H1 (cell line): ENCODE measurements around the gene AKR1D1. TPM values are rescaled to one million over a fixed set of nuclear protein-coding genes. Genes with fewer than 3 reads are reported as not detected.

Experiments used
- CTCF ChIA-PET: fragments of 300-600 bp; sonication (Branson Sonifier 250); formaldehyde crosslinking; loops from one replicate; lab custom pipeline; 2021; ENCODE audit not compliant: partially characterized antibody; lab: Charles Lee
- POLR2A ChIA-PET: fragments of 300-600 bp; sonication (Branson Sonifier 250); formaldehyde crosslinking; loops from one replicate; lab custom pipeline; 2021; ENCODE audit warnings: inconsistent platforms; ENCODE audit not compliant: partially characterized antibody; lab: Charles Lee
- DNase-seq, 2 experiments: peaks; one replicate each; pipeline versions ENCODE4 v3.0.0 to v3.0.0-alpha.2; 2010 to 2022; ENCODE audit warnings: low spot score in 2 of 2, low read depth in 1 of 2, mixed read lengths in 1 of 2
- FAIRE-seq: peaks from 2 replicates; lab custom pipeline; 2011; peaks lifted over from hg19 to GRCh38; lab: Jason Lieb, UNC
- H2AFZ ChIP-seq: 2 replicates; pipeline ENCODE4 v1.8.1; 2012; ENCODE audit warnings: low read length, inconsistent platforms
- H2AK5ac ChIP-seq: 2 replicates; pipeline ENCODE4 v1.6.1; 2013; ENCODE audit warnings: low read depth, low read length
- H2BK120ac ChIP-seq: replicated peaks from 2 replicates; pipeline ENCODE3; 2013; ENCODE audit warnings: low read depth, low read length, inconsistent platforms
- H2BK12ac ChIP-seq: 2 replicates; pipeline ENCODE4 v1.6.1; 2013; ENCODE audit warnings: low read depth, low read length
- H2BK15ac ChIP-seq: 2 replicates; pipeline ENCODE4 v1.6.1; 2013; ENCODE audit warnings: low read length
- H2BK20ac ChIP-seq: 2 replicates; pipeline ENCODE4 v1.6.1; 2013; ENCODE audit warnings: low read length
- H2BK5ac ChIP-seq: 2 replicates; pipeline ENCODE4 v1.6.1; 2013; ENCODE audit warnings: low read depth, low read length
- H3K14ac ChIP-seq: 2 replicates; pipeline ENCODE4 v1.6.1; 2013; ENCODE audit warnings: inconsistent platforms; ENCODE audit not compliant: insufficient read length
- H3K18ac ChIP-seq: 2 replicates; pipeline ENCODE4 v1.6.1; 2013; ENCODE audit warnings: low read length; ENCODE audit errors: extremely low read depth
- H3K23ac ChIP-seq: 2 replicates; pipeline ENCODE4 v1.6.1; 2013; ENCODE audit warnings: inconsistent platforms; ENCODE audit not compliant: insufficient read length
- H3K23me2 ChIP-seq: 2 replicates; pipeline ENCODE4 v1.6.1; 2013; ENCODE audit warnings: low read depth, low read length
- H3K27ac ChIP-seq: 2 replicates; pipeline ENCODE4 v1.6.1; 2011; ENCODE audit warnings: low read depth, low read length, inconsistent platforms
- H3K27me3 ChIP-seq, 4 experiments: replicated peaks in 1 of 4; 1 replicate in 1 of 4; 2 replicates in 3 of 4; pipeline versions ENCODE4 v1.6.1 to v1.8.1; 2011 to 2013; ENCODE audit warnings: low read length in 3 of 4, mild to moderate bottlenecking in 3 of 4, inconsistent platforms in 2 of 4, mixed read lengths in 2 of 4, moderate library complexity in 1 of 4; ENCODE audit not compliant: control insufficient read depth in 3 of 4, insufficient read depth in 3 of 4; ENCODE audit errors: extremely low read depth in 1 of 4
- H3K36me3 ChIP-seq, 4 experiments: 2 replicates each; pipeline versions ENCODE4 v1.6.1 to v1.8.1; 2011 to 2013; ENCODE audit warnings: mild to moderate bottlenecking in 4 of 4, low read length in 3 of 4, moderate library complexity in 2 of 4, control low read depth in 1 of 4, inconsistent platforms in 1 of 4; ENCODE audit not compliant: insufficient read depth in 4 of 4, control insufficient read depth in 2 of 4
- H3K4ac ChIP-seq: replicated peaks from 2 replicates; pipeline ENCODE3; 2013; ENCODE audit warnings: low read length, low read depth, mixed read lengths, inconsistent platforms; ENCODE audit not compliant: insufficient read length
- H3K4me1 ChIP-seq, 4 experiments: replicated peaks in 1 of 4; 1 replicate in 1 of 4; 2 replicates in 3 of 4; pipeline versions ENCODE4 v1.6.1 to v1.8.1; 2011 to 2013; ENCODE audit warnings: low read length in 3 of 4, inconsistent platforms in 2 of 4, mixed read lengths in 1 of 4; ENCODE audit not compliant: insufficient read depth in 4 of 4, control insufficient read depth in 3 of 4
- H3K4me2 ChIP-seq, 2 experiments: 2 replicates each; pipeline versions ENCODE4 v1.6.1 to v1.8.1; 2011 to 2013; ENCODE audit warnings: low read depth in 2 of 2, low read length in 2 of 2, control low read depth in 1 of 2, inconsistent platforms in 1 of 2, mild to moderate bottlenecking in 1 of 2; ENCODE audit not compliant: insufficient read depth in 1 of 2
- H3K4me3 ChIP-seq, 4 experiments: fragments of 200-600, 300-600 bp in 1 of 4; sonication (generic), shearing (Covaris generic), sonication (Bioruptor Twin) in 1 of 4; 2 replicates each; pipeline versions ENCODE4 v1.5.1 to v1.8.1; 2011 to 2016; ENCODE audit warnings: low read length in 4 of 4, low read depth in 3 of 4, control low read depth in 2 of 4, inconsistent platforms in 2 of 4, mild to moderate bottlenecking in 2 of 4, mixed read lengths in 1 of 4, moderate library complexity in 1 of 4; ENCODE audit not compliant: insufficient read depth in 2 of 4; ENCODE audit errors: extremely low read depth in 1 of 4
- H3K56ac ChIP-seq: replicated peaks from 2 replicates; pipeline ENCODE3; 2013; ENCODE audit warnings: low read depth, mild to moderate bottlenecking, mixed read lengths, low read length, inconsistent platforms; ENCODE audit not compliant: insufficient read length
- H3K79me1 ChIP-seq: 2 replicates; pipeline ENCODE4 v1.6.1; 2013; ENCODE audit warnings: low read depth, low read length, control low read depth
- H3K79me2 ChIP-seq, 2 experiments: 2 replicates each; pipeline versions ENCODE4 v1.6.1 to v1.8.1; 2012 to 2013; ENCODE audit warnings: low read length in 2 of 2, mild to moderate bottlenecking in 2 of 2, inconsistent platforms in 1 of 2; ENCODE audit not compliant: insufficient read depth in 2 of 2, control insufficient read depth in 1 of 2
- H3K9ac ChIP-seq, 4 experiments: replicated peaks in 1 of 4; 1 replicate in 1 of 4; 2 replicates in 3 of 4; pipeline versions ENCODE4 v1.6.1 to v1.8.1; 2011 to 2013; ENCODE audit warnings: low read depth in 3 of 4, low read length in 3 of 4, control low read depth in 2 of 4, mild to moderate bottlenecking in 2 of 4, moderate library complexity in 2 of 4, inconsistent platforms in 1 of 4; ENCODE audit errors: extremely low read depth in 1 of 4
- H3K9me3 ChIP-seq, 2 experiments: 2 replicates each; pipeline versions ENCODE4 v1.6.1 to v1.8.1; 2012 to 2013; ENCODE audit warnings: mild to moderate bottlenecking in 2 of 2, moderate library complexity in 2 of 2, control low read depth in 1 of 2, inconsistent platforms in 1 of 2, low read depth in 1 of 2, low read length in 1 of 2, mixed read lengths in 1 of 2; ENCODE audit not compliant: insufficient read depth in 2 of 2
- H4K20me1 ChIP-seq, 2 experiments: replicated peaks in 1 of 2; 2 replicates each; pipeline versions ENCODE3 to v1.8.1; 2011 to 2013; ENCODE audit warnings: inconsistent platforms in 2 of 2, low read length in 2 of 2, mild to moderate bottlenecking in 1 of 2; ENCODE audit not compliant: insufficient read depth in 2 of 2, control insufficient read depth in 1 of 2
- H4K5ac ChIP-seq: 2 replicates; pipeline ENCODE4 v1.6.1; 2013; ENCODE audit warnings: low read length, low read depth, mixed read lengths, inconsistent platforms; ENCODE audit not compliant: insufficient read length
- H4K8ac ChIP-seq: 2 replicates; pipeline ENCODE4 v1.8.0; 2013; ENCODE audit warnings: mild to moderate bottlenecking, moderate library complexity, low read length, inconsistent platforms; ENCODE audit not compliant: insufficient read depth; ENCODE audit errors: extremely low read depth
- H4K91ac ChIP-seq: replicated peaks from 2 replicates; pipeline ENCODE3; 2013; ENCODE audit warnings: low read length, mixed read lengths, inconsistent platforms; ENCODE audit not compliant: insufficient read length
- ATF2 ChIP-seq: IDR thresholded peaks from 2 replicates; pipeline ENCODE4 v1.6.1; 2012; ENCODE audit warnings: low read length, inconsistent platforms
- KDM5A ChIP-seq: fragments of 200-600 bp; IDR thresholded peaks from 2 replicates; pipeline ENCODE4 v1.7.1; 2012; ENCODE audit warnings: mild to moderate bottlenecking, low read length, inconsistent platforms, mixed read lengths
- MAFK ChIP-seq: IDR thresholded peaks from 2 replicates; pipeline ENCODE4 v1.6.1; 2012; ENCODE audit warnings: low read depth, mild to moderate bottlenecking, improper control_type of control experiment, low read length
- WGBS, 2 experiments: shearing (Covaris generic) in 1 of 2; methylation state at CpG; one replicate each; pipeline versions ENCODE4 v1.1.6 to v1.1.7; 2013 to 2015; ENCODE audit warnings: low lambda C conversion rate in 2 of 2, mixed read lengths in 2 of 2, inconsistent platforms in 1 of 2, low coverage in 1 of 2, missing lambda C conversion rate in 1 of 2; ENCODE audit not compliant: insufficient replicate concordance in 2 of 2, insufficient coverage in 1 of 2, insufficient read length in 1 of 2; ENCODE audit errors: extremely low coverage in 1 of 2, missing lambda C conversion rate in 1 of 2; 5-methylcytosine and 5-hydroxymethylcytosine counted together
- polyA plus RNA-seq, 7 experiments: library from polyadenylated mRNA; depleted of rRNA in 3 of 7; stranded (reverse) in 5 of 7; unstranded in 2 of 7; fragments of >200 nt in 5 of 7; fragments of 200-250 nt in 2 of 7; gene quantifications; 1 replicate in 5 of 7; 2 replicates in 1 of 7; 4 replicates in 1 of 7; pipeline versions ENCODE4 v1.2.1 to v1.2.3, GENCODE V29; 2011 to 2013; ENCODE audit warnings: missing spikeins in 2 of 7, mixed read lengths in 2 of 7
- total RNA-seq: library from RNA; stranded (reverse); fragmentation: NEBNext Ultra II Directional; extraction: Animal tissue kit (Norgen Biotek cat#: 25700); gene quantifications from 2 replicates; pipeline ENCODE4 v1.2.1, GENCODE V29; 2021

The AKR1D1 gene
- total and polyA plus RNA-seq, 2 of the 8 experiments (the other 6 are each of a cell fraction or from before 2014, with no cell fraction given) = not detected

DNA sequence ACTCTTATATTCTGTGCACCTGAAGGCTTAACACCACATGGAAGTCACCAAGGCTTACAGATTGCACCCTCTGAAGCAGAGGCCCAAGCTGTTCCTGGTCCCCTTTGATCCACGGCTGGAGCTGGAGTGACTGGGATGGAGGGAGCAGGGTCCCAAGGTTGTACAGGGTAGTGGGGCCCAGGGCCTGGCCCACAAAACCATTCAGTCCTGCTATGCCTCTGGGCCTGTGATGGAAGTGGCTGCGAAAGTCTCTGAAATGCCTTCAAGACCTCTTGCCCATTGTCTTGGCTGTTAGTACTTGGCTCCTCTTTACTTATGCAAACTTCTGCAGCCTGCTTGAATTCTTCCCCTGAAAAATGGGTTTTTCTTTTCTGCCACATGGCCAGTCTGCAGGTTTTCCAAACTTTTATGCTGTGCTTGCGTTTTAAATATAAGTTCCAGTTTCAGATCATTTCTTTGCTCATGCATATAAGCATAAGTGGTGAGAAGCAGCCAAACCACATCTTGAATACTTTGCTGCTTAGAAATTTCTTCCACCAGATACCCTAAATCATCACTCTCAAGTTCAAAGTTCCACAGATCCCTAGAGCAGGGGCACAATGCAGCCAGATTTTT is 53.4 kb downstream of the AKR1D1 start:
- Histone ChIP-seq H3K4me1 (peaks cover 0 to 3% (median 0%) of the 10 kb centered on the region in 4 experiments; a peak in 1 of 7 replicates), H4K5ac (no peak overlapping the region), H2BK20ac (peak overlapping the region; percentile 72; the same call in 1 of the 2 replicates), H3K23me2 (peaks cover 1% of the 10 kb centered on the region; the same call in 1 of the 2 replicates), H2AK5ac (no peak overlapping the region), H2BK15ac (no peak overlapping the region), H2AFZ (no peak overlapping the region), H3K36me3 (no peaks in the 10 kb centered on the region), H2BK120ac (no peak overlapping the region), H3K27ac (no peak overlapping the region), H4K8ac (no peak overlapping the region), H3K27me3 (no peaks in the 10 kb centered on the region; a peak in 1 of 7 replicates), H3K9ac (no peak overlapping the region), H3K23ac (no peak overlapping the region), H3K18ac (no peak overlapping the region), H4K91ac (no peak overlapping the region), H3K79me2 (no peaks in the 10 kb centered on the region), H3K4ac (no peak overlapping the region), H3K14ac (no peak overlapping the region), H2BK12ac (no peak overlapping the region), H2BK5ac (no peak overlapping the region), H4K20me1 (no peaks in the 10 kb centered on the region), H3K56ac (no peak overlapping the region), H3K4me3 (no peak overlapping the region), H3K79me1 (no peaks in the 10 kb centered on the region), H3K9me3 (peaks cover 13 to 18% of the 10 kb centered on the region in 2 experiments; a peak in 3 of 4 replicates), H3K4me2 (no peak overlapping the region)
- TF ChIP-seq ATF2 = no peak
- no peak for TF ChIP-seq KDM5A
- TF ChIP-seq MAFK = peak; percentile 17; the same call in 1 of the 2 replicates
- CTCF ChIA-PET = no interaction called here
- DNase-seq (no peak), FAIRE-seq (no peak)
- POLR2A ChIA-PET = no interaction called here
- 84% methylated on average over 3 of the region's 3 CpGs; no CpG with 5 or more reads in 1 of the 2 experiments for WGBS, 2 experiments
